ENCODE data around the gene TIMM44. TPM values are rescaled to one million over a fixed set of nuclear protein-coding genes. Genes with fewer than 3 reads are reported as not detected.

The TIMM44 gene
- total RNA-seq, 1 donor from 2014 or later = 80.7 TPM

DNA sequence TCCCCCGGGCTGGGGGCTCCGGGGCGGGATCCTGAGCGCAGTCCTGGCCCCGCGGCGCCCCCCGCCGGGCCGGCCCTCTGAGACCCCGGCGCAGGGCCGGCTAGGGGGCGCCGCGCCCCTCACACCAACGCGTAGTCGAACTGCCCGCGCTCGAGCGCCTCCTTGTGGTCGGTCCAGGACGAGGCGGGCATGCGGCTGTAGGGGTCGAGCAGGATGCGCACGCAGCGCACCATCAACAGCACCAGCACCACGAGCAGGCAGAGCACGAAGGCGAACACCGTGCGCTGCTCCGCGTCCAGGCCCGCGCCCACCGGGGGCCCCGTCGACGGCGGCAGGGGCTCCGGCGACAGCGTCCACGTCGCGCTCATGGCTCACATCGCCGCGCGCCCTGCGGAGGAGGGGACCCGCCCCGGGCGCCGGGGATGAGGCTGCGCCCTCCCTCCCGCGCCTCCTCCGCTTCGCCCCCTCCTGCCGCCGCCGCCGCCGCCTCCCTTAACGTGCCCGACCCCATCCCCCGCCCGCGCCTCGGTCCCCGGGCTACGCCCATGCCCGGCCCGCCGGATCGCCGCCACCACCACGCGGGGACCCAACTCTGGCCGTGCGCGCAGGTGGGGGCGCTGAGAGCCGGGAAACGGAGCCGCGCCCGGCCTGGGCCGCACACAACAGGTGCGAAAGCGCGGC is 18.2 kb downstream of the TIMM44 start:
- peak overlapping the region; percentile 94 for H3K27ac Mint-ChIP-seq
- no peaks in the 10 kb centered on the region for H3K27me3 Mint-ChIP-seq (ENCODE audit: low read depth)
- peak overlapping the region; percentile 85 for H3K4me3 Mint-ChIP-seq
- peaks cover 41% of the 10 kb centered on the region for H3K4me1 Mint-ChIP-seq
- H3K9me3 Mint-ChIP-seq = no peaks in the 10 kb centered on the region
- TF ChIP-seq, protein P1, sequence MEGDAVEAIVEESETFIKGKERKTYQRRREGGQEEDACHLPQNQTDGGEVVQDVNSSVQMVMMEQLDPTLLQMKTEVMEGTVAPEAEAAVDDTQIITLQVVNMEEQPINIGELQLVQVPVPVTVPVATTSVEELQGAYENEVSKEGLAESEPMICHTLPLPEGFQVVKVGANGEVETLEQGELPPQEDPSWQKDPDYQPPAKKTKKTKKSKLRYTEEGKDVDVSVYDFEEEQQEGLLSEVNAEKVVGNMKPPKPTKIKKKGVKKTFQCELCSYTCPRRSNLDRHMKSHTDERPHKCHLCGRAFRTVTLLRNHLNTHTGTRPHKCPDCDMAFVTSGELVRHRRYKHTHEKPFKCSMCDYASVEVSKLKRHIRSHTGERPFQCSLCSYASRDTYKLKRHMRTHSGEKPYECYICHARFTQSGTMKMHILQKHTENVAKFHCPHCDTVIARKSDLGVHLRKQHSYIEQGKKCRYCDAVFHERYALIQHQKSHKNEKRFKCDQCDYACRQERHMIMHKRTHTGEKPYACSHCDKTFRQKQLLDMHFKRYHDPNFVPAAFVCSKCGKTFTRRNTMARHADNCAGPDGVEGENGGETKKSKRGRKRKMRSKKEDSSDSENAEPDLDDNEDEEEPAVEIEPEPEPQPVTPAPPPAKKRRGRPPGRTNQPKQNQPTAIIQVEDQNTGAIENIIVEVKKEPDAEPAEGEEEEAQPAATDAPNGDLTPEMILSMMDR (IDR thresholded peaks at IDR 0.05; ENCODE audit: unreplicated experiment) = peak; percentile 92
- DNase-seq (ENCODE audit: low spot score in 2 of 2, unreplicated experiment in 2 of 2) = peak; percentile 89 to 92
- H3K36me3 Mint-ChIP-seq = no peaks in the 10 kb centered on the region

DNA sequence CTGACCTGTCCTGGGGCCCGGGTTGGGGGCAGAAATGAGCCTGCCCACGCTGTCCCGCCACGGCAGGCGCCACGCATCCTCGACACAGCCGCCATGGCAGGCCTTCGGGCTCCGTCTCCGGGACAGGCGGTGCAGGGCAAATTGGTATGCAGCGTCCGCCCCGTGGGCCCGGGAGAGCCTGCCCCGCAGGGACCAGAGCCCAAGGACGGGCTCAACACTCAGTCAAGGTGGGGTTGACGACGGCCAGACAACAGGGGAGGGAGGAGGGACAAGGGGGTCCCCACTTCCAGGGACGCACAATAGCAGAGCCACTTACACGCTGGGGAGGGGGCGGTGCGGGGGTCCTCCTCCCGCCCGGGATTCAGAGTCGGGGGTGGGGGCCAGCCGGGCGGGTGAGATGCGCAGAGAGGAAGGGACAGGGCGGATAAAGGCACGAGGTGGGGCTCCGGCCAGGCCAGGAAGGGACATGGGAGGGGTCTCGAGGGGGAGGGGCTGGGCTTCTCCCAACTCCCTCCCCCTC is 18.8 kb downstream of the TIMM44 start:
- H3K27ac Mint-ChIP-seq = no peak overlapping the region
- H3K4me1 Mint-ChIP-seq = peaks cover 45% of the 10 kb centered on the region
- H3K27me3 Mint-ChIP-seq (ENCODE audit: low read depth) = peaks cover 4% of the 10 kb centered on the region
- TF ChIP-seq, protein P1 (IDR thresholded peaks at IDR 0.05; ENCODE audit: unreplicated experiment) = no peak
- H3K4me3 Mint-ChIP-seq = peak overlapping the region; percentile 48
- no peaks in the 10 kb centered on the region for H3K9me3 Mint-ChIP-seq
- peak in 1 of 2 experiments; percentile 19 for DNase-seq (ENCODE audit: low spot score in 2 of 2, unreplicated experiment in 2 of 2)
- no peaks in the 10 kb centered on the region for H3K36me3 Mint-ChIP-seq

DNA sequence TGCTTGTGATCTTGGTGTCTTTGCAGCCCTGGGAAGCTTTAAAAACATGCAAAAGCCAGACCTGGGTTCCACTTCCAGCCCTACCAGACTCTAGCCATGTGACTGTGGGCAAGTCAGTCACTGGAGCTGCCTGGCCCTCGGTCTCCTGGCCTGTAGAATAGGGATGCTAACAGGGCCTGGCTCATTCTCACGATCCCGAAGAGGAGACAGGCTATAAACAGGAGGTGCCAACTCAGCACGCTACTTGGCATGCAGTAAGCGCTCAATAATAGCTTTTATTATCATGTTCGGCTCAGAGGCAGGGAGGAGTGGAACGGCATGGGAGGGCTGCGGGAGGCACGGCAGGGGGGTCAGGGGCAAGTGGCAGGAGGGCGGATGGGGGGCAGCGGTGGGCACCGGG is 19.2 kb downstream of the TIMM44 start:
- Mint-ChIP-seq H3K27me3 (ENCODE audit: low read depth) (peaks cover 6% of the 10 kb centered on the region), H3K4me1 (peaks cover 43% of the 10 kb centered on the region), H3K36me3 (no peaks in the 10 kb centered on the region), H3K4me3 (peak overlapping the region; percentile 56), H3K9me3 (no peaks in the 10 kb centered on the region), H3K27ac (peak overlapping the region; percentile 56)
- TF ChIP-seq, protein P1 (IDR thresholded peaks at IDR 0.05; ENCODE audit: unreplicated experiment) = no peak
- no peak for DNase-seq (ENCODE audit: low spot score in 2 of 2, unreplicated experiment in 2 of 2)

GRCh38 chr19:7923295-7924191 is 19.9 kb downstream of the TIMM44 start:
- H3K4me3 Mint-ChIP-seq = peak overlapping the region; percentile 20
- no peaks in the 10 kb centered on the region for H3K9me3 Mint-ChIP-seq
- H3K4me1 Mint-ChIP-seq = peaks cover 36% of the 10 kb centered on the region
- H3K27ac Mint-ChIP-seq = no peak overlapping the region
- peaks cover 7% of the 10 kb centered on the region for H3K27me3 Mint-ChIP-seq (ENCODE audit: low read depth)
- peak in 1 of 2 experiments; percentile 24 for DNase-seq (ENCODE audit: low spot score in 2 of 2, unreplicated experiment in 2 of 2)
- no peaks in the 10 kb centered on the region for H3K36me3 Mint-ChIP-seq
- TF ChIP-seq, protein P1 (IDR thresholded peaks at IDR 0.05; ENCODE audit: unreplicated experiment) = no peak

- peak in 1 of 2 experiments; percentile 16 for DNase-seq (ENCODE audit: low spot score in 2 of 2, unreplicated experiment in 2 of 2)
- no peaks in the 10 kb centered on the region for H3K9me3 Mint-ChIP-seq
- no peak overlapping the region for H3K27ac Mint-ChIP-seq
- peaks cover 14% of the 10 kb centered on the region for H3K27me3 Mint-ChIP-seq (ENCODE audit: low read depth)
- peaks cover 32% of the 10 kb centered on the region for H3K4me1 Mint-ChIP-seq
- no peak overlapping the region for H3K4me3 Mint-ChIP-seq
- H3K36me3 Mint-ChIP-seq = no peaks in the 10 kb centered on the region
- TF ChIP-seq, protein P1 (IDR thresholded peaks at IDR 0.05; ENCODE audit: unreplicated experiment) = no peak
Observed at GRCh38 chr19:7922836-7923195, 20.6 kb downstream of the TIMM44 start.

All from mesothelial cell of epicardium (in vitro differentiated cells).